ENCODE measurements around the gene NUDT17.

NUDT17 gene

GRCh38 chr1:145863282-145864018 lies 18.0 kb downstream of the NUDT17 start:
- no peak for TF ChIP-seq CTCF (IDR thresholded peaks at IDR 0.05; ENCODE audit: insufficient read depth, low read depth, low read length, missing control alignments)

GRCh38 chr1:145868232-145868631 lies 22.8 kb downstream of the NUDT17 start:
- TF ChIP-seq CTCF (IDR thresholded peaks at IDR 0.05; ENCODE audit: insufficient read depth, low read depth, low read length, missing control alignments), result no peak
- H3K4me3 ChIP-seq (ENCODE audit: low read depth, low read length), result no peak overlapping the region
- DNase-seq (ENCODE audit: low read depth), result no peak

More at GRCh38 chr1:145863282-145864018, 18.0 kb downstream of the NUDT17 start:
- H3K4me3 ChIP-seq (ENCODE audit: low read depth, low read length), result no peak overlapping the region
- no peak for DNase-seq (ENCODE audit: low read depth)

- no peak for TF ChIP-seq CTCF (IDR thresholded peaks at IDR 0.05; ENCODE audit: insufficient read depth, low read depth, low read length, missing control alignments)
- H3K4me3 ChIP-seq (ENCODE audit: low read depth, low read length), result peak overlapping the region; percentile 28
- peak; percentile 25 for DNase-seq (ENCODE audit: low read depth)
Observed at GRCh38 chr1:145871994-145872924, 26.8 kb downstream of the NUDT17 start.

DNA sequence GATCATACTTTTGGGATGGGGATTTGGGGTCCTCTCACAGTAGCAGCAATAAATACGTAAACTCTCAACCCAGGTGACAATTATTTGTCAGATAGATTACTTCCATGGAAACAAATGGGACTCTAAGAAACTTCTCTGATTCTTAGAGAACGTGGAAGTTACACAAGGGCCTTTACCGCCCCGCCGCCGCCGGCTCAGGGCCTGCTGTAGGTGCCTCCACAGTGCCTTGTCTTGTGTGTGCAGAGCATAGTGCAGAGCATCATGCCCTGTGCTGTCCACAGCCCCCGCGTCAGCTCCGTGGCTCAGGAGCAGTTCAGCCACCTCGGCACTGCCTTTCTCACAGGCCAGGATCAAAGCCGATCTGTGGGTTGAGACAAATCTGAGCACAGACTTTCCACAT lies 29.2 kb downstream of the NUDT17 start:
- H3K4me3 ChIP-seq (ENCODE audit: low read depth, low read length), result no peak overlapping the region
- no peak for DNase-seq (ENCODE audit: low read depth)
- no peak for TF ChIP-seq CTCF (IDR thresholded peaks at IDR 0.05; ENCODE audit: insufficient read depth, low read depth, low read length, missing control alignments)

DNA sequence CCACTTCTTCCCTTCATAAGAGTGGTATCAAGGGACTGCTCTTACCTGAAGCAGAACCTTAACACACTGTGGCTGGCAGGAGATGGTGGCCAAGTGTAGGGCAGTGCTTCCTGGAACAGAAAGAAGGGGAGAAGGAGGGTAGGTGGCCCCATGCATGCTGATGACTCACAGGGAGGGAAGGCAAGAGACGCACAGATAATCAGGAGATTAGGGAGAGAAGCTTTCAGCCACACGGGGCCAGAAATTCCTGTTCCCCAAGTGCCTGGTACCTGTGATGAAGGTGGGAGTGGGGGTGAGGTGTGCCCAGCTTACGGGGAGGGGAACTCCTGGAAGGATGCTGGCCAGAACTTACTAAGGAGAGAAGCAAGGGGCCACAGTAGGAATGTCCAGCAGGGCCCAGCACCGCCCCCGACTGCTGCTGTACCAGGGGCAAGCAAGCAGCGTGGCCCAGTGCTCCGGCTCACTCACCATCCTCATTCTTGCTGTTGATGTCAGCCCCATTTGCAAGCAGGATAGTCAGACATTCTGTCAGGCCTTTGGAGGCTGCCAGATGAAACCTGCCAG lies 32.6 kb downstream of the NUDT17 start:
- TF ChIP-seq CTCF (IDR thresholded peaks at IDR 0.05; ENCODE audit: insufficient read depth, low read depth, low read length, missing control alignments), result no peak
- DNase-seq (ENCODE audit: low read depth), result no peak

GRCh38 chr1:145878724-145879123 lies 33.3 kb downstream of the NUDT17 start:
- DNase-seq (ENCODE audit: low read depth), result no peak
- H3K4me3 ChIP-seq (ENCODE audit: low read depth, low read length), result no peak overlapping the region
- no peak for TF ChIP-seq CTCF (IDR thresholded peaks at IDR 0.05; ENCODE audit: insufficient read depth, low read depth, low read length, missing control alignments)

More for the DNA sequence above, 32.6 kb downstream of the NUDT17 start:
- H3K4me3 ChIP-seq (ENCODE audit: low read depth, low read length), result no peak overlapping the region

Data from GM12865 (cell line).